Measurements from ENCODE around the gene PRKD1. TPM values are rescaled to one million over a fixed set of nuclear protein-coding genes. Genes with fewer than 3 reads are reported as not detected.

The PRKD1 gene
- total RNA-seq, 2 experiments from 2014 or later: not detected

DNA sequence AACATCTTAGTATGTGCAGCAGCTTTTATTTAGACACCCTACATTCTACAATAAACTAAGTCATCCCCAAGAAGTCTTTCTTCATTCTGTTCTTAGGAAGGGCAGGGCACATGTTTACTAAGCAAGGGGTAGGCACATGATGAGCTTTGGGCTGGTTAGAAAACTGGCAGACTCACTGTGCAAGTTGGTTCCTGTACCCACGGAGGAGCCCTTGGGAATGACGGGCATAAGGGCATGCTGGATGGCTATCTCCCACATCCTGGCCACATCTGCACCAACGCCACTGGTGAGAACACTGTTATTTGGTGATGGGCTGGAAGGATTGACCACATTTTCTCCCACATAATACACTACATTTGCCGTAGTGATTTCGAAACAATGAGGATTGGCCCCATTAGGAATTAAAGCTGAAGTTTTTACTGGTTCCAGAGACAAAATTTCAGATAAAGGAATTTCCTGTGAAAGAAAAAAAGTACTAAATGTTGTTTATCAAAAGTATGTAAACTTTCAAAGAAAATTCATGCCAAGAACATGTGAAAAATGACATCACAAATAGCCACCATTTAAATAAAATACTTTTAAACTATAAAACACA, 297.0 kb downstream of the PRKD1 start:
- H3K4me3 Mint-ChIP-seq: no peak overlapping the region
- TF ChIP-seq, protein P1, sequence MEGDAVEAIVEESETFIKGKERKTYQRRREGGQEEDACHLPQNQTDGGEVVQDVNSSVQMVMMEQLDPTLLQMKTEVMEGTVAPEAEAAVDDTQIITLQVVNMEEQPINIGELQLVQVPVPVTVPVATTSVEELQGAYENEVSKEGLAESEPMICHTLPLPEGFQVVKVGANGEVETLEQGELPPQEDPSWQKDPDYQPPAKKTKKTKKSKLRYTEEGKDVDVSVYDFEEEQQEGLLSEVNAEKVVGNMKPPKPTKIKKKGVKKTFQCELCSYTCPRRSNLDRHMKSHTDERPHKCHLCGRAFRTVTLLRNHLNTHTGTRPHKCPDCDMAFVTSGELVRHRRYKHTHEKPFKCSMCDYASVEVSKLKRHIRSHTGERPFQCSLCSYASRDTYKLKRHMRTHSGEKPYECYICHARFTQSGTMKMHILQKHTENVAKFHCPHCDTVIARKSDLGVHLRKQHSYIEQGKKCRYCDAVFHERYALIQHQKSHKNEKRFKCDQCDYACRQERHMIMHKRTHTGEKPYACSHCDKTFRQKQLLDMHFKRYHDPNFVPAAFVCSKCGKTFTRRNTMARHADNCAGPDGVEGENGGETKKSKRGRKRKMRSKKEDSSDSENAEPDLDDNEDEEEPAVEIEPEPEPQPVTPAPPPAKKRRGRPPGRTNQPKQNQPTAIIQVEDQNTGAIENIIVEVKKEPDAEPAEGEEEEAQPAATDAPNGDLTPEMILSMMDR (IDR thresholded peaks at IDR 0.05): no peak
- H3K27ac ChIP-seq (ENCODE audit: low read depth in 1 of 2, low read length in 2 of 2): no peak overlapping the region
- no peaks in the 10 kb centered on the region for H3K36me3 Mint-ChIP-seq (ENCODE audit: low read depth)
- H3K9me3 Mint-ChIP-seq: peaks cover 12% of the 10 kb centered on the region
- no peaks in the 10 kb centered on the region for H3K27me3 ChIP-seq (ENCODE audit: control insufficient read depth in 1 of 2, insufficient read depth in 2 of 2, low read length in 2 of 2)
- H3K4me3 ChIP-seq (ENCODE audit: low read length): no peak overlapping the region
- ChIA-PET CTCF (no interaction called here), POLR2A (no interaction called here)
- H3K36me3 ChIP-seq (ENCODE audit: insufficient read depth, low read length): no peaks in the 10 kb centered on the region
- H3K4me1 ChIP-seq (ENCODE audit: insufficient read depth, low read length): no peaks in the 10 kb centered on the region
- no peaks in the 10 kb centered on the region for H3K4me1 Mint-ChIP-seq (ENCODE audit: low read depth)
- intact Hi-C loops (cut with DNase I, micrococcal nuclease): no loop called here
- H3K27me3 Mint-ChIP-seq: no peaks in the 10 kb centered on the region
- H3K27ac Mint-ChIP-seq: no peak overlapping the region
- no peak for ATAC-seq (ENCODE audit: poor library complexity)
- peaks cover 0 to 5% of the 10 kb centered on the region in 2 experiments for H3K9me3 ChIP-seq (ENCODE audit: control insufficient read depth in 1 of 2, insufficient read depth in 1 of 2, low read length in 2 of 2)
- DNase-seq: no peak

DNA sequence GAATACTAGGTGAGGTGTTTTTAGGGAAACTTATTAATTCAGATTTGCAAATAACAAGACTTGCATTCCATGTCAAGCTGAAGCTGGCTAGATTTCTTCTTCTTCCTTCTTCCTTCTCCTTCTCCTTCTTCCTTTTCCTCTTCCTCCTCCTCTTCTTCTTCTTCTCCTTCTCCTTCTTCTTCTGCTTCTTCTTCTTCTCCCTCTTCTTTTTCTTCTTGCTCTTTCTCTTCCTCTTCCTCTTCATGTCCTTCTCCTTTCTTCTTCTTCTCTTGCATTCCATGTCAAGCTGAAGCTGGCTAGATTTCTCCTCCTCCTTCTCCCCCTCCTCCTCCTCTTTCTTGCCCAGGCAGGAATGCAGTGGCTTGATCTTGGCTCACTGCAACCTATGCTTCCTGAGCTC, 297.8 kb downstream of the PRKD1 start:
- peaks cover 10% of the 10 kb centered on the region for H3K9me3 Mint-ChIP-seq
- Histone ChIP-seq H3K9me3 (ENCODE audit: control insufficient read depth in 1 of 2, insufficient read depth in 1 of 2, low read length in 2 of 2) (peaks cover 0 to 4% of the 10 kb centered on the region in 2 experiments), H3K4me1 (ENCODE audit: insufficient read depth, low read length) (no peaks in the 10 kb centered on the region), H3K36me3 (ENCODE audit: insufficient read depth, low read length) (no peaks in the 10 kb centered on the region), H3K27me3 (ENCODE audit: control insufficient read depth in 1 of 2, insufficient read depth in 2 of 2, low read length in 2 of 2) (no peaks in the 10 kb centered on the region), H3K4me3 (ENCODE audit: low read length) (no peak overlapping the region), H3K27ac (ENCODE audit: low read depth in 1 of 2, low read length in 2 of 2) (no peak overlapping the region)
- TF ChIP-seq, protein P1 (IDR thresholded peaks at IDR 0.05): no peak
- H3K4me3 Mint-ChIP-seq: no peak overlapping the region
- no peaks in the 10 kb centered on the region for H3K27me3 Mint-ChIP-seq
- DNase-seq (no peak), ATAC-seq (ENCODE audit: poor library complexity) (no peak)
- H3K36me3 Mint-ChIP-seq (ENCODE audit: low read depth): no peaks in the 10 kb centered on the region
- no peak overlapping the region for H3K27ac Mint-ChIP-seq
- POLR2A ChIA-PET: no interaction called here
- CTCF ChIA-PET: no interaction called here
- no peaks in the 10 kb centered on the region for H3K4me1 Mint-ChIP-seq (ENCODE audit: low read depth)
- intact Hi-C loops (cut with DNase I, micrococcal nuclease): no loop called here

DNA sequence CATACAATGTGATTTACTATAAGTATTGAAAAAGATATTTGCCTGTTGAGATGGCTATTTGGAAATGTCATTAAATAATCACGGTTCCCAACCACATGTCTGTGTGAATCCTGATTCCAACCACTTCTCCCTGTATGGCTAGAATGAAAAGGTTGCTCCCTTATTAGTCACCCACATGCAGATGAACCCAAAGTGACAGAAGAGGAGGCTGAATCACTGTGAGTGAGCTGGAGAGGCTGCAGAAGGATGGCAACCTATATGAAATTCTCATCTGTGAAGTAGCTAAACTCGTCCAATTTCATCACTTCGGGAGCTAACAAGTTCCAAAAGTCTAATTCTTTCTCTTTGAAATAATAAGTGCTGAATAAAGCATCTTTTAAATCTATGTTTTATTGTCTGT, 300.5 kb downstream of the PRKD1 start:
- TF ChIP-seq, protein P1 (IDR thresholded peaks at IDR 0.05): no peak
- no peaks in the 10 kb centered on the region for H3K4me1 Mint-ChIP-seq (ENCODE audit: low read depth)
- no peak overlapping the region for H3K27ac Mint-ChIP-seq
- peaks cover 0 to 5% of the 10 kb centered on the region in 2 experiments for H3K9me3 ChIP-seq (ENCODE audit: control insufficient read depth in 1 of 2, insufficient read depth in 1 of 2, low read length in 2 of 2)
- intact Hi-C loops (cut with DNase I, micrococcal nuclease): no loop called here
- H3K9me3 Mint-ChIP-seq: peaks cover 4% of the 10 kb centered on the region
- no peaks in the 10 kb centered on the region for H3K36me3 Mint-ChIP-seq (ENCODE audit: low read depth)
- H3K27ac ChIP-seq (ENCODE audit: low read depth in 1 of 2, low read length in 2 of 2): no peak overlapping the region
- ChIA-PET CTCF (no interaction called here), POLR2A (no interaction called here)
- no peaks in the 10 kb centered on the region for H3K4me1 ChIP-seq (ENCODE audit: insufficient read depth, low read length)
- no peaks in the 10 kb centered on the region for H3K36me3 ChIP-seq (ENCODE audit: insufficient read depth, low read length)
- no peaks in the 10 kb centered on the region for H3K27me3 Mint-ChIP-seq
- ATAC-seq (ENCODE audit: poor library complexity) (no peak), DNase-seq (no peak)
- H3K27me3 ChIP-seq (ENCODE audit: control insufficient read depth in 1 of 2, insufficient read depth in 2 of 2, low read length in 2 of 2): no peaks in the 10 kb centered on the region
- no peak overlapping the region for H3K4me3 Mint-ChIP-seq
- no peak overlapping the region for H3K4me3 ChIP-seq (ENCODE audit: low read length)
